Uterus (tissue), 4 donors: ENCODE measurements around the gene ANGPTL8. TPM values are rescaled to one million over a fixed set of nuclear protein-coding genes. Genes with fewer than 3 reads are reported as not detected.

ENCODE experiments used
- DNase-seq, 2 donors: peaks; one replicate each; pipeline ENCODE4 v3.0.0-alpha.2; 2019 to 2020
- H3K27ac ChIP-seq, 2 donors: fragments of 200-600 bp; sonication (generic); 1 replicate in 1 of 2; 2 replicates in 1 of 2; pipeline ENCODE4 v1.5.1; 2016 to 2018
- H3K27me3 ChIP-seq, 2 donors: fragments of 200-600 bp; sonication (generic); one replicate each; pipeline ENCODE4 v1.5.1; 2018 to 2019; ENCODE audit warnings: control low read depth in 1 of 2
- H3K36me3 ChIP-seq, 2 donors: fragments of 200-600 bp; sonication (generic); one replicate each; pipeline ENCODE4 v1.5.1; 2019; ENCODE audit warnings: control low read depth in 1 of 2
- H3K4me1 ChIP-seq, 2 donors: fragments of 200-600 bp; sonication (generic); one replicate each; pipeline ENCODE4 v1.5.1; 2018 to 2019; ENCODE audit warnings: control low read depth in 1 of 2
- H3K4me3 ChIP-seq, 2 donors: fragments of 200-600 bp; sonication (generic); 1 replicate in 1 of 2; 2 replicates in 1 of 2; pipeline ENCODE4 v1.5.1; 2018 to 2019; ENCODE audit warnings: mild to moderate bottlenecking in 1 of 2
- H3K9me3 ChIP-seq, 2 donors: fragments of 200-600 bp; sonication (generic); one replicate each; pipeline ENCODE4 v1.5.1; 2019; ENCODE audit warnings: control low read depth in 1 of 2
- CTCF ChIP-seq, 4 experiments: fragments of 200-600 bp in 2 of 4; fragments of 450-650 bp in 2 of 4; sonication (generic) in 2 of 4; IDR thresholded peaks; one replicate each; pipeline ENCODE4 v1.5.1; 2016 to 2019; ENCODE audit warnings: antibody characterized with exemption in 4 of 4, mild to moderate bottlenecking in 2 of 4, moderate library complexity in 1 of 4
- POLR2A ChIP-seq, 2 donors: fragments of 450-650 bp; IDR thresholded peaks; one replicate each; pipeline ENCODE4 v1.6.1; 2016; ENCODE audit warnings: antibody characterized with exemption in 2 of 2, mild to moderate bottlenecking in 1 of 2, moderate library complexity in 1 of 2
- intact Hi-C: fragments of 100-400 bp; cut with DNase I; formaldehyde crosslinking; loops from one replicate; pipeline ENCODE4 v1.15.1; 2023; ENCODE audit warnings: low total_unique reads
- total RNA-seq, 4 donors: library from RNA; depleted of rRNA in 3 of 4; stranded (reverse); fragments of >200 nt in 3 of 4; gene quantifications; one replicate each; pipeline versions ENCODE4 v1.1.0 to v1.2.4, GENCODE V29; 2014 to 2023
- donor health status: DM: yes; HTN: yes; CAD: no.

ANGPTL8 gene
- total RNA-seq, 4 donors from 2014 or later = 3.0 TPM; not detected in 3

- no peak for TF ChIP-seq CTCF (IDR thresholded peaks at IDR 0.05)
- TF ChIP-seq POLR2A (IDR thresholded peaks at IDR 0.05) = no peak
- Histone ChIP-seq H3K4me3 (no peak overlapping the region), H3K27ac (peak overlapping the region in 1 of 2 donors; percentile 73), H3K9me3 (no peaks in the 10 kb centered on the region), H3K36me3 (no peaks in the 10 kb centered on the region), H3K4me1 (no peaks in the 10 kb centered on the region), H3K27me3 (no peaks in the 10 kb centered on the region)
- no peak for DNase-seq
- intact Hi-C loops = no loop called here
Observed at GRCh38 chr19:11251650-11252314, 12.4 kb downstream of the ANGPTL8 start.

GRCh38 chr19:11252665-11253355 lies 13.4 kb downstream of the ANGPTL8 start:
- Histone ChIP-seq H3K9me3 (no peaks in the 10 kb centered on the region), H3K4me3 (no peak overlapping the region), H3K4me1 (no peaks in the 10 kb centered on the region), H3K27me3 (no peaks in the 10 kb centered on the region), H3K27ac (peak overlapping the region; percentile 42 to 73), H3K36me3 (no peaks in the 10 kb centered on the region)
- intact Hi-C loops = no loop called here
- TF ChIP-seq POLR2A (IDR thresholded peaks at IDR 0.05) (no peak), CTCF (IDR thresholded peaks at IDR 0.05) (no peak)
- DNase-seq = no peak

GRCh38 chr19:11254666-11255065 lies 15.2 kb downstream of the ANGPTL8 start:
- intact Hi-C loops = no loop called here
- H3K4me3 ChIP-seq = no peak overlapping the region
- DNase-seq = no peak

GRCh38 chr19:11256189-11256588 lies 16.8 kb downstream of the ANGPTL8 start:
- Histone ChIP-seq H3K4me3 (no peak overlapping the region), H3K4me1 (no peaks in the 10 kb centered on the region), H3K9me3 (no peaks in the 10 kb centered on the region), H3K27me3 (no peaks in the 10 kb centered on the region), H3K36me3 (no peaks in the 10 kb centered on the region), H3K27ac (peak overlapping the region; percentile 21 to 57)
- TF ChIP-seq CTCF (IDR thresholded peaks at IDR 0.05) = no peak
- TF ChIP-seq POLR2A (IDR thresholded peaks at IDR 0.05) = no peak
- intact Hi-C loops = no loop called here
- peak in 1 of 2 donors; percentile 51 for DNase-seq

More at GRCh38 chr19:11254666-11255065, 15.2 kb downstream of the ANGPTL8 start:
- no peaks in the 10 kb centered on the region for H3K4me1 ChIP-seq
- no peak for TF ChIP-seq POLR2A (IDR thresholded peaks at IDR 0.05)
- TF ChIP-seq CTCF (IDR thresholded peaks at IDR 0.05) = no peak
- no peaks in the 10 kb centered on the region for H3K9me3 ChIP-seq
- no peaks in the 10 kb centered on the region for H3K36me3 ChIP-seq
- no peaks in the 10 kb centered on the region for H3K27me3 ChIP-seq
- H3K27ac ChIP-seq = no peak overlapping the region

- intact Hi-C loops = no loop called here
- no peaks in the 10 kb centered on the region for H3K36me3 ChIP-seq
- H3K4me3 ChIP-seq = no peak overlapping the region
- peaks cover 0 to 5% of the 10 kb centered on the region in 2 donors for H3K4me1 ChIP-seq
- no peak for DNase-seq
- no peak overlapping the region for H3K27ac ChIP-seq
- no peaks in the 10 kb centered on the region for H3K27me3 ChIP-seq
- H3K9me3 ChIP-seq = no peaks in the 10 kb centered on the region
- TF ChIP-seq POLR2A (IDR thresholded peaks at IDR 0.05) = no peak
- TF ChIP-seq CTCF (IDR thresholded peaks at IDR 0.05) = no peak
Observed at GRCh38 chr19:11257846-11258380, 18.5 kb downstream of the ANGPTL8 start.
